ENCODE results near the gene KCNA10.

Gene KCNA10

DNA sequence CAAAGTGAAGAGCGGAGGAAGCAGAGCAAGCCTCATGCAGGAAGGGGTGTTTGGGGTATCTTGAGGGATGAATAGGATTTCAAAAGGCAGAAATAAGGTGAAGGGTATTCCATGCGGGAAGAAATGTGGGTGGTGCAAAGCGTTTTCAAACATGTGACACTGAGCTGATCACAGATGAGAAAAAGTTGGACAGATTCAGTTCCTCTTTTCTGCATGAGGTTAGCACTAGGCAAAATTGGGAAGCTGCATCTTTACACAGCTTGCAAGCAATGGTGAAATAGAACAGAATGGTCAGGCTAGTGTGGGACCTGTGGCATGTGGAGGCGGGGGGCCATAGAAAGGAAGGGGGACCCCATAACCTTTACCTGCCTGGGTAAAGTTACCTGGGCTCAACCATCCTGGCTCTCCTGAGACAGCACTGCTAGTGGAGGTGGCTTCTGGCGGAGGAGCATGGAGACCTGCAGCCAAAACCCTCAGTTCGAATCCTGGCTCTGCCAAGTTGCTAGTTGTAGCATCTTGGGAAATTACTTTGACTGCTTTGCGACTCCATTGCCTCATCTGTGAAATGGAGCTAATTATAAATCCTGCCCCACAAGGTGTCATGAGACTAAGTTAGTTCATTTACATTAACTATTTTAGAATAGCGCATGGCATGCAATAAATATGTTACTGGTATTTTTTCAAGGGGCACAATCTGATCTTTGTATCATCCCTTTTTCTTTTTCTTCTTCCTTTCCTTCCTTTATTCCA lies 16.4 kb downstream of the KCNA10 start:
- no peak for FAIRE-seq
- DNase-seq (ENCODE audit: insufficient read length, low spot score): no peak

DNA sequence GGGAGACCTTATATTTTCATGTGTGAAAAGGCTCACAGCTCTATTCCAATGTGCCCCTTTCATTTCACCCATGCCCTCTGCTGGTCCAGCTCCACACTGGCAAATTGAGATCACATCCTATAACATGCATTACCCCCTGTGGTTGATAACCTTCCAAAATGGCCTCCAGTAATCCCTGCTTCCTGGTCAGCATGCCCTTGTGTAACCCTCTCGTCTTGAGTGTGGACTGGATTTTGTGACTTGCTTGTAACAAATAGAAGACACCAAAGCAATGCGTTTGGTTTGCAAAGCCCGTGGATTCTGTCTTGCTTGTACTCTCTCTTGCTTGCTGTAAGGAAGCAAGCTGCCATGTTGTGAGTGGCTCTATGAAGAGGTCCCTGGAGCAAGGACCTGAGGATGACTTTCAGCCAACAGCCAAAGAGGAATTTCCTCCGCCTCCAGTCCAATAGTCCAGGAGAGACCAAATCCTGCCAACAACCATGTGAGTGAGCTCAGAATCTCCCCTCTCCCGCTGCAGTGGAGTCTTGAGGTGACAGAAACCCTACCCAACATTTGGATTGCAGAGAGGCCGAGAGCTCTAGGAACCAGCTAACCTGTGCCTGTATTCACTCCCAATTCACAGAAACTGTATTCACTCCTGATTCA lies 17.4 kb downstream of the KCNA10 start:
- DNase-seq (ENCODE audit: insufficient read length, low spot score) (no peak), FAIRE-seq (peak; percentile 18)

DNA sequence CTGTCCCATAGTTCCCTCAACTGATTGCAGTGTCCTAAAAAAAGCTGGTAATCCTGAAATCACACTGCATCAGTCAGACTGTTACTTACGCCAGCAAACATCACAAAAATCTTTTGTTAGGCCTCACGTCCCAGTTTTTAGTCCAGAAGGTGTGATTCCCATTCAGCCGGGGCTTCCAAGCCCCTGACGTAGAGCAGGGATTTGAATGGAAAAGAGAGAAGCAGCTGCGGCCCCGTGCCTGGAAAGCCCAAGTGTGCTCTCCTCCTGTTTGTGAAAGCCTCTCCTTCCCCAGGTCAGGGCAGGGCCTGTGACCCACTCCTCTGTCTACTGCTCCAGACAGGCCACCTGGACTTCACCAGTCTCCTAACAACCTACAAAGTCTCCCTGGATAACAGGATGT lies 20.7 kb downstream of the KCNA10 start:
- DNase-seq (ENCODE audit: insufficient read length, low spot score) (no peak), FAIRE-seq (no peak)

- FAIRE-seq (peak; percentile 89), DNase-seq (ENCODE audit: insufficient read length, low spot score) (peak; percentile 80)
These were observed 22.9 kb downstream of the KCNA10 start for GRCh38 chr1:110495926-110496600.

DNA sequence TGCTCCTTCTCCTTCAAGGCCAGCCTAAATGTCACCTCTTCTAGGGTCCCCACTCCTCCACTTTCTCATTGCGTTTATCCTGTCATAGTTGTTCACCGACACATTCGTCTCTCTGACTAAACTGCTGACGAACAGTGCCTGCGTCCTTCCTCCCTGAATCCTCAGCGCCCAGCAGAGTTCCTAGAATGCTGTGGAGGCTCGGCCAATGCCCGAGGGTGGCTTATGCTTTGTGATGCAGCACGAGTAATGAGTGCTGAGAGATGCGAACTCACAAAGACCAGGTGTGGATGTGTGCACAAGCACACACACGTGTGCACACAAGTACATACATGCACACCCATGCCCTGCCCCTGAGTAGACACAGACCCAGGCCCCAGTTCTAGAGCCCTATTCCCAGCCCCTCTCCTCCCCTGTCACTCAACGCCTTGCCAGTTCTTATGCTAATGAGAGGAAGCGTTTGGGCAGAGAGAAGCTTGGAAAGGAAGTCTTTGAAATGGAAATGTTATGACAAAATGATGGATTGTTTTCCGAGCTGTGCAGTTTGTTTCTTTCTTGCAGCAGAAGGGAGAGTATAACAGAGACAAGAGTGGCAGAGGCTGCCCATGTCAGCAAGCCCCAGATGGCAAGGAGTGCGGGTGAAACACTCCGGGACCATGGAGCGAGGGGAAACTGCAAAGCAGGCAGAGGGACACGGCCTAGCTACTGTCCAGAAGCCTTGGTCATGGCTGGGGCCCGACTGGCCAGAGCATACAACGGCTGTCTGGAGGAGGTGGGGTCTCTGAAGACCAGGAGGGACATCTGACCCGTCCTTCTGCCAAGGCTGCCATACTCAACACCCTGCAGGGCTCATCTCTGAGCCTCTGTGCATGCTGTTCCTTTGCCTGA lies 24.2 kb downstream of the KCNA10 start:
- FAIRE-seq (no peak), DNase-seq (ENCODE audit: insufficient read length, low spot score) (no peak)

GRCh38 chr1:110494036-110494435 lies 24.9 kb downstream of the KCNA10 start:
- FAIRE-seq: no peak

GRCh38 chr1:110493059-110493699 lies 25.8 kb downstream of the KCNA10 start:
- FAIRE-seq: no peak
- no peak for DNase-seq (ENCODE audit: insufficient read length, low spot score)

More at GRCh38 chr1:110494036-110494435, 24.9 kb downstream of the KCNA10 start:
- DNase-seq (ENCODE audit: insufficient read length, low spot score): no peak

- DNase-seq (ENCODE audit: insufficient read length, low spot score) (no peak), FAIRE-seq (no peak)
These were observed 26.4 kb downstream of the KCNA10 start for GRCh38 chr1:110492573-110492972.

- FAIRE-seq (no peak), DNase-seq (ENCODE audit: insufficient read length, low spot score) (no peak)
These were observed 28.1 kb downstream of the KCNA10 start for GRCh38 chr1:110490791-110491451.

GRCh38 chr1:110489973-110490542 lies 28.9 kb downstream of the KCNA10 start:
- no peak for FAIRE-seq

DNA sequence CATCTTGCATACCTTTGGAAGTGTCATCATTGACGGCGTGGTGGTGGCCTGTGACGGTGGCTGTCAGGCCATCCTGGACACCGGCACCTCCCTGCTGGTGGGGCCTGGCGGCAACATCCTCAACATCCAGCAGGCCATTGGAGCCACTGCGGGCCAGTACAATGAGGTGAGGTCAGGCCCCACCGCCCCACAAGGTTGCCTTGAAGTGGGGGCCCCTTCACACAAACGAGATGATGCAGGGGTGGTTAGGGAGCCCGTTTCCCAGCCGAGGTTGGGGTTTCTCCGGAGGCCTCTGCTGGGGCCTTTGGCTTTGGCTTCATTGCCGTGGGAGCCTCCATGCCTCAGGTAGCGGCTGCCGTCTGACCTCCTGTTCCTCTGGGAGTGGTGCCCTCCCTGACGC lies 29.6 kb downstream of the KCNA10 start:
- no peak for FAIRE-seq
- no peak for DNase-seq (ENCODE audit: insufficient read length, low spot score)

More at GRCh38 chr1:110489973-110490542, 28.9 kb downstream of the KCNA10 start:
- no peak for DNase-seq (ENCODE audit: insufficient read length, low spot score)

- FAIRE-seq: no peak
- no peak for DNase-seq (ENCODE audit: insufficient read length, low spot score)
These were observed 30.1 kb downstream of the KCNA10 start for GRCh38 chr1:110488867-110489266.

- DNase-seq (ENCODE audit: insufficient read length, low spot score) (no peak), FAIRE-seq (no peak)
These were observed 30.8 kb downstream of the KCNA10 start for GRCh38 chr1:110488161-110488560.

DNA sequence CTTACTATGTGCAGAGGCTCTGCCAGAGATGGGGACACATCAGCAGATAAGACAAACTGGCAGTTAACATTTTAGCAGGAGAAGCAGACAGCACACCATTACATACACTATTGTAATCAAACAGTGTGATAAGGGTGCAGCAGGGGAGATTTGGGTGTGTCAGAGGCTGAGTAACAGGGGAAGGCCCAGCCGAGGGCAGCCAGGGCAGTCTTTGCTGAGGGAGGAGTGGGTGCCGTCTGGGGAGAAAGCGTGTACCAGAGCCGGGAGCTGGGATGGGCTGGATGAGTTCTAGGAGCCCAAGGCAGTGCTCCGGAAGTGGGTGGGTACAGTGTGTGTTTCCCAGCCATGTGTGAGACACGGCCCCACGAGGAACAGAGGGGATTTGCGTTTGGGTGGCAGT lies 31.2 kb downstream of the KCNA10 start:
- FAIRE-seq (no peak), DNase-seq (ENCODE audit: insufficient read length, low spot score) (no peak)

GRCh38 chr1:110485725-110486124 lies 33.2 kb downstream of the KCNA10 start:
- FAIRE-seq (no peak), DNase-seq (ENCODE audit: insufficient read length, low spot score) (no peak)

- no peak for DNase-seq (ENCODE audit: insufficient read length, low spot score)
- FAIRE-seq: no peak
These were observed 34.2 kb downstream of the KCNA10 start for GRCh38 chr1:110484801-110485200.

DNA sequence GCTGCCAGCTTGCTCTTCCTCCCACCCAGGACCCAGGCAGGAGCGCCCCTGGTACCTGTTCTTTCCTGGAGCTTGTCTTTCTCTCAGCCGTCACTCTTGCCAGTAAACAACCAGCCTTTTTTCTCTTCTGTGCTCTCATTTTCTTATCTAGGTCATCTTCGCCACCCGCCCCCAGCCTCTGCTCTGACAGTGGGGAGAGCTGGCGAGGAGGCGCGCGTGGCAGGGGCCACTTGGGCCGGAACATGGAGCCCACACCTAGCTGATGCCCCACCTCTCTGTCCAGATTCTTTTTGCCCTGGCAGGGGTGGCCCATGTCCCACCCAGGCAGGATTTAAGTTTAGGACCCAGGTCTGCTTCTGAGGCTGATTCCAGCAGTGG lies 35.7 kb downstream of the KCNA10 start:
- DNase-seq (ENCODE audit: insufficient read length, low spot score) (no peak), FAIRE-seq (no peak)

DNA sequence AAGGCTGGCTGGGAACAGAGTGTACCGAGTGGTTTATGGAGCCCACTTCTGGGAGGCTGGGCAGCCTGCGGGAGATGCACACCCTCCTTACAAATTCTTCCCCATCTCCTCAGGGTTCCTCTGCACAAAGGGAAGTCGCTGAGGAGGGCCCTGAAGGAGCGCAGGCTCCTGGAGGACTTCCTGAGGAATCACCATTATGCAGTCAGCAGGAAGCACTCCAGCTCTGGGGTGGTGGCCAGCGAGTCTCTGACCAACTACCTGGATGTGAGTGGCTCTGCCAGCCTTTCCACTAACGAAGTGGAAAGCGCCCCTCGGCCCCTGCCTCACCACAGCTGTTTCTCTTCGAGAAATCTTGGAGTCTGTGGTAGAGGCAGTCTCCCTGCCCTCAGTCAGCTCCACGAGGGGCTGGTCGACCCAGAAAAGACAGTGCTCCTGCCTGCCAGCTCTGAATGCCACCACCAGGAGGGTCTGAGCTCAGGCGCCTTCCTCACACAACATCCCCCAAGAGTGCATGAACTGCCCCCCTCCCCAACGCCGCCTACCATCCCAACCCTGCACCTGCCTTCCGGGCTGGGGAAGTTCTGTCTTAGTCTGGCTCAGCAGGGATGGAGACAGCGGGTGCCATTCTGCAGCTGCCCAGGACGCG lies 36.2 kb downstream of the KCNA10 start:
- FAIRE-seq (no peak), DNase-seq (ENCODE audit: insufficient read length, low spot score) (no peak)
